IPS DF 6.9 (cell line): ENCODE results near the gene HMGB1.
"Not testable (repeated sequence)": the region's sequence is repeated elsewhere in the genome, so short reads cannot be mapped to it uniquely, and the experiment has no call there.

ENCODE experiments used
- DNase-seq: peaks from one replicate; pipeline ENCODE4 v3.0.0-alpha.2; 2013; ENCODE audit warnings: low read depth, low spot score
- H3K27ac ChIP-seq: one replicate; pipeline ENCODE4 v1.5.1; 2013; ENCODE audit warnings: low read length, control low read depth
- H3K27me3 ChIP-seq: 2 replicates; pipeline ENCODE4 v1.6.1; 2013; ENCODE audit warnings: mild to moderate bottlenecking, low read length; ENCODE audit not compliant: control insufficient read depth, insufficient read depth
- H3K36me3 ChIP-seq: 2 replicates; pipeline ENCODE4 v1.6.1; 2013; ENCODE audit warnings: low read length; ENCODE audit not compliant: control insufficient read depth, insufficient read depth
- H3K4me1 ChIP-seq: 2 replicates; pipeline ENCODE4 v1.6.1; 2013; ENCODE audit warnings: low read length; ENCODE audit not compliant: control insufficient read depth, insufficient read depth
- H3K4me3 ChIP-seq: 2 replicates; pipeline ENCODE4 v1.5.1; 2013; ENCODE audit warnings: mild to moderate bottlenecking, low read length
- H3K9me3 ChIP-seq: 2 replicates; pipeline ENCODE4 v1.6.1; 2013; ENCODE audit warnings: low read length, inconsistent platforms; ENCODE audit not compliant: control insufficient read depth, insufficient read depth
- WGBS: extraction: QIAGEN DNeasy Blood & Tissue Kit; methylation state at CpG from one replicate; pipeline ENCODE4 v1.1.7; 2013; ENCODE audit warnings: mixed read lengths, missing lambda C conversion rate; ENCODE audit not compliant: insufficient read length, insufficient coverage; 5-methylcytosine and 5-hydroxymethylcytosine counted together

HMGB1 gene

GRCh38 chr13:30466358-30466714 is 600 bp upstream of the HMGB1 start:
- DNase-seq = no peak
- WGBS = no CpG with 5 or more reads among the region's 11 CpGs
- peak overlapping the region; percentile 19; the same call in 1 of the 2 replicates for H3K4me3 ChIP-seq

GRCh38 chr13:30465343-30465592 is 468 bp downstream of the HMGB1 start:
- no CpG with 5 or more reads among the region's 41 CpGs for WGBS
- peak overlapping the region; percentile 78 for H3K4me3 ChIP-seq

More at GRCh38 chr13:30466358-30466714, 600 bp upstream of the HMGB1 start:
- H3K36me3 ChIP-seq = peaks cover 7% of the 10 kb centered on the region; the same call in 1 of the 2 replicates
- H3K27ac ChIP-seq = no peak overlapping the region
- H3K4me1 ChIP-seq = no peaks in the 10 kb centered on the region
- no peaks in the 10 kb centered on the region for H3K9me3 ChIP-seq
- H3K27me3 ChIP-seq = no peaks in the 10 kb centered on the region

GRCh38 chr13:30464496-30465342 is 1.0 kb downstream of the HMGB1 start:
- Histone ChIP-seq H3K4me1 (no peaks in the 10 kb centered on the region), H3K9me3 (no peaks in the 10 kb centered on the region), H3K27ac (no peak overlapping the region), H3K4me3 (peak overlapping the region; percentile 78), H3K27me3 (no peaks in the 10 kb centered on the region), H3K36me3 (peaks cover 7% of the 10 kb centered on the region; the same call in 1 of the 2 replicates)
- WGBS = no CpG with 5 or more reads among the region's 136 CpGs
- DNase-seq = no peak

More at GRCh38 chr13:30465343-30465592, 468 bp downstream of the HMGB1 start:
- no peak overlapping the region for H3K27ac ChIP-seq
- H3K9me3 ChIP-seq = no peaks in the 10 kb centered on the region
- no peaks in the 10 kb centered on the region for H3K27me3 ChIP-seq
- DNase-seq = no peak
- H3K4me1 ChIP-seq = no peaks in the 10 kb centered on the region
- H3K36me3 ChIP-seq = peaks cover 7% of the 10 kb centered on the region; the same call in 1 of the 2 replicates

DNA sequence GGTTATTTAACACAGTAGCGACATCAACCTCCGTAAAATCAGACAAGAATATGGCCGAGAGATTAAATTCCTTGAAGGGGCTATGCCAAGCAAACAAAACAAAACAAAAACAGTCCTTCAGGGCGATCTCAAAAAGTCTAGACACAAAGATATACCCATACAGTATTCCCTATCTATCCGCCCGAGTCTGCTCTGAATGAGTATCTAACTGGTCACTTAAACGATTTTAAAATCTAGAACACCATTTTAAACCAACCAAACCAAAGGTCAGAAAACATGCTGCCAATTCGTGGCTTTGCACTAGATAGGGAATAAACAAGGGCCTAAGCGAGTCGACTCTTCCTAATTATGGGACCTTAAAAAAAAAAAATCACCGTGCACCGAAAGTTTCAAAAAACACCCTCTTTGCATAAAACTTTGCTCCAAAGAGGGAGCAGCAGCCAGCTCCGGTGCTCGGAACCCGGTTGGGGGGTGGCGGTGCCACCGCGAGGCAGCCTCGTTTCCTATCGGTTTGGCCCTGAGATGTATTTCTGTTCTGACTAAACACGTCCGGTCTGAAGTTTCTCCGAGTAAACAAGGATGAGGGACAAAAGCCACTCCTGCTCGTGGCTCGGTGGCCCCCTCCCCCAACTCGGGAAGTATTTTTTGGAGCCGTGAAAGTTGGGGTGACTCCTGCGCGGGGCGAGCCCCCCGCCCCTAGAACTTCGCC is 1.8 kb downstream of the HMGB1 start:
- H3K9me3 ChIP-seq = no peaks in the 10 kb centered on the region
- H3K27ac ChIP-seq = no peak overlapping the region
- no CpG with 5 or more reads among the region's 32 CpGs for WGBS
- peak overlapping the region; percentile 78 for H3K4me3 ChIP-seq
- no peaks in the 10 kb centered on the region for H3K4me1 ChIP-seq
- no peaks in the 10 kb centered on the region for H3K27me3 ChIP-seq
- no peak for DNase-seq
- peaks cover 7% of the 10 kb centered on the region; the same call in 1 of the 2 replicates for H3K36me3 ChIP-seq

DNA sequence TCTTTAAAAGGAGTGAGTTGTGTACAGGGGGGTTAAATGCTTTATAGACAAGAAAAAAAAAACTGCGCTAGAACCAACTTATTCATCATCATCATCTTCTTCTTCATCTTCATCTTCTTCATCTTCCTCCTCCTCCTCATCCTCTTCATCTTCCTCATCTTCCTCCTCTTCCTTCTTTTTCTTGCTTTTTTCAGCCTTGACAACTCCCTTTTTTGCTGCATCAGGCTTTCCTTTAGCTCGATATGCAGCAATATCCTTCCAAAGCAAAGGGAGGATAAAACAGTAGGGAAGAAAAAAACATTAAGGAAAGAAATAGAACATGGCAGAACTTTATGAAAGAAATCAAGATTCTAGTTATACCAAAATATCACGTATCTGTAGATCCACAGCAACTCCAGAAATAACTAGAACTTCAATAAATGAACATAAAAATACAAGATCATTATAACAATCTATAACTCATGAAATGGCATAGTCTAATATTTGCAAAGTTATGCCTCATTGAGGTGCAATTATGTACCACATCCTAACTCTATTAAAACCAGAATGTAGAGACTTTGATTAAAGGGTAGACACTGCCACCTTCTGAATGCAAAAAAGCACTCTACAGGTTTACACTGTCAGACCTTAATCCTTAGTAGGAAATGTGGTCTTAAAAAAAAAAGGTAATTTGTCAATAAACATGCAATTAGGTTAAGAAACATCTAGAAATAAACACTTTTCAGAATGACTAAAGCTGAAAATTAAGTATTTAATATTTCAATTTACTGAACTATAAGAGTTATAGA is 4.3 kb downstream of the HMGB1 start:
- not testable (repeated sequence) for H3K36me3 ChIP-seq, DNase-seq, H3K27ac ChIP-seq, H3K4me1 ChIP-seq, H3K27me3 ChIP-seq, H3K9me3 ChIP-seq, H3K4me3 ChIP-seq
- WGBS = no CpG with 5 or more reads among the region's 3 CpGs

DNA sequence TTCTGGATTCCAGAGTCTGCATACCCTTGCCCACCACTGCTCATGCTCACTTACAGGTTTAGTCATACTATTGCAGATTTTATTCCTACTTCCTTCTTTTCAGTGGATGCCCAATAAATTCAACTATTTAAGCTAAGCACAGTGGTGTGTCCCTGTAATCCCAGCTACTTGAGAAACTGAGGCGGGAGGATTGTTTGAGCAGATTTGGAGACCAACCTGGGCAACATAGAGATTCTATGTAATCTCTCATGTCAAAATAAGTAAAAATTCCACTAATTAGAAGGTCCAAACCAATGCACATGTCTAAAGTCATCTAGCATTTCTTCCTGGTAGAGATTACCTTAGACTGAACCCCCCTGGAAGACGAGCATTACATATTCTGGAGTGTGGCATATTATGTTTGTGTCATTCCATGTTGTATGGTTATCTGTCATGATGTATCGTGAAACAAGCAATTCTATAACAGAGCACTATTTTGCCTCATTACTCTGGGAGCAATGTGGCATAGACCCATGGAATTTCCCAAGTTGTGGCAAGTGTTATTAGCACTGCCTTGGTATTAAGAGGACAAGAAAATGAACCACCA is 8.3 kb downstream of the HMGB1 start:
- DNase-seq = no peak
- H3K27me3 ChIP-seq = no peaks in the 10 kb centered on the region
- no peak overlapping the region for H3K4me3 ChIP-seq
- no CpG with 5 or more reads among the region's 3 CpGs for WGBS
- peaks cover 6% of the 10 kb centered on the region; the same call in 1 of the 2 replicates for H3K36me3 ChIP-seq
- H3K27ac ChIP-seq = no peak overlapping the region
- H3K9me3 ChIP-seq = no peaks in the 10 kb centered on the region
- H3K4me1 ChIP-seq = no peaks in the 10 kb centered on the region

- Histone ChIP-seq H3K36me3 (no peaks in the 10 kb centered on the region), H3K27me3 (no peaks in the 10 kb centered on the region), H3K4me1 (no peaks in the 10 kb centered on the region), H3K9me3 (no peaks in the 10 kb centered on the region), H3K27ac (no peak overlapping the region), H3K4me3 (no peak overlapping the region)
- DNase-seq = no peak
- no CpG with 5 or more reads among the region's 3 CpGs for WGBS
Observed at GRCh38 chr13:30456290-30456689, 9.4 kb downstream of the HMGB1 start.

DNA sequence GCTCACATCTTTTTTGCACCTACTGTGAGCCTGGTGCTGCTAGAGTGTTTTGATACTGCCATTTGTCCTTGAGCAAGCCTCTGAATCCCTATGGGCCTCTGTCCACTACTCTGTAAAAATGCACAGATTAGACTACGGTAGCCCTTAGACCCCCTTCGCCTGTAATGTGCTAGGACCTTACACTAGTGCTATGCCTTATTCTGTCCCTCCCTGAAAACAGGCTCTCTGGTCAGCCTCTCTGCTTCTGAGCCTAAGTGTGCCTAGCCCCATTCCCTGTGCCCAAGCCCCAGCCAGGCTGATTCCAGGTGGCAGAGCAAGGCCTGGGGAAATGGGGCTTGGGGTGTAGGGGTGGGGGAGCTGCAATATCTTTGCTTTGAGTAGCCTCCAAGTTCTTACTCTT is 10.7 kb downstream of the HMGB1 start:
- no peak for DNase-seq
- Histone ChIP-seq H3K27me3 (no peaks in the 10 kb centered on the region), H3K4me1 (no peaks in the 10 kb centered on the region), H3K36me3 (no peaks in the 10 kb centered on the region), H3K9me3 (no peaks in the 10 kb centered on the region), H3K27ac (no peak overlapping the region), H3K4me3 (no peak overlapping the region)
- WGBS = no CpG with 5 or more reads among the region's 2 CpGs

GRCh38 chr13:30453727-30454126 is 12.0 kb downstream of the HMGB1 start:
- Histone ChIP-seq H3K27me3 (no peaks in the 10 kb centered on the region), H3K4me1 (no peaks in the 10 kb centered on the region), H3K4me3 (no peak overlapping the region), H3K27ac (no peak overlapping the region), H3K9me3 (no peaks in the 10 kb centered on the region), H3K36me3 (no peaks in the 10 kb centered on the region)
- no CpG with 5 or more reads among the region's 4 CpGs for WGBS
- DNase-seq = no peak

GRCh38 chr13:30451476-30451875 is 14.3 kb downstream of the HMGB1 start:
- not testable (repeated sequence) for H3K9me3 ChIP-seq, H3K4me1 ChIP-seq

More at GRCh38 chr13:30451476-30451875, 14.3 kb downstream of the HMGB1 start:
- H3K36me3 ChIP-seq, DNase-seq, H3K4me3 ChIP-seq, H3K27me3 ChIP-seq, H3K27ac ChIP-seq: not testable (repeated sequence)
- WGBS = no CpG with 5 or more reads among the region's 12 CpGs
